PC-9 (cell line): ENCODE results near the gene BRIP1.

Experiments
- EZH2 ChIP-seq: fragments of 200-600 bp; sonication (generic); IDR thresholded peaks from 2 replicates; pipeline ENCODE4 v1.8.0; 2017; ENCODE audit warnings: antibody characterized with exemption, low read depth
- TF ChIP-seq, protein P1 (sequence below): fragments of 200-600 bp; sonication (generic); conservative IDR thresholded peaks from 2 replicates; pipeline ENCODE4 v1.6.1; 2017; ENCODE audit warnings: mixed run types, antibody characterized with exemption, mild to moderate bottlenecking, moderate library complexity

DNA sequence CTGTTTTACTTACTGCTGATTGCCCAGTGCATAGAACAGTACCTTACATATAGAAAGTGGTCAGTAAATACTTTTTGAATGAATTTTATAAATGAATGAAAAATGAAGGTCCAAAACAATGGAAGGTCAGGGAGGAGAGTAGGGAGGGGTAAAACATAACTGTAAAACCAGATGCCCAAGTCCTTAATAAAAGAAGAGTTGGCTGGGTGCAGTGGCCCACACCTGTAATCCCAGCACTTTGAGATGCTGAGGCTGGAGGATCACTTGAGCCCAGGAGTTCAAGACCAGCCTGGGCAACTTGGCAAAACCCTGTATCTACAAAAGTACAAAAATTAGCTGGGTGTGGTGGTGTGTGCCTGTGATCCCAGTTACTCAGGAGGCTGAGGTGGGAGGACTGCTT, 108.2 kb downstream of the BRIP1 start:
- TF ChIP-seq, protein P1, sequence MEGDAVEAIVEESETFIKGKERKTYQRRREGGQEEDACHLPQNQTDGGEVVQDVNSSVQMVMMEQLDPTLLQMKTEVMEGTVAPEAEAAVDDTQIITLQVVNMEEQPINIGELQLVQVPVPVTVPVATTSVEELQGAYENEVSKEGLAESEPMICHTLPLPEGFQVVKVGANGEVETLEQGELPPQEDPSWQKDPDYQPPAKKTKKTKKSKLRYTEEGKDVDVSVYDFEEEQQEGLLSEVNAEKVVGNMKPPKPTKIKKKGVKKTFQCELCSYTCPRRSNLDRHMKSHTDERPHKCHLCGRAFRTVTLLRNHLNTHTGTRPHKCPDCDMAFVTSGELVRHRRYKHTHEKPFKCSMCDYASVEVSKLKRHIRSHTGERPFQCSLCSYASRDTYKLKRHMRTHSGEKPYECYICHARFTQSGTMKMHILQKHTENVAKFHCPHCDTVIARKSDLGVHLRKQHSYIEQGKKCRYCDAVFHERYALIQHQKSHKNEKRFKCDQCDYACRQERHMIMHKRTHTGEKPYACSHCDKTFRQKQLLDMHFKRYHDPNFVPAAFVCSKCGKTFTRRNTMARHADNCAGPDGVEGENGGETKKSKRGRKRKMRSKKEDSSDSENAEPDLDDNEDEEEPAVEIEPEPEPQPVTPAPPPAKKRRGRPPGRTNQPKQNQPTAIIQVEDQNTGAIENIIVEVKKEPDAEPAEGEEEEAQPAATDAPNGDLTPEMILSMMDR = no peak
- TF ChIP-seq EZH2 = no peak
